GM12891 (cell line): Measurements from ENCODE around the gene KARS1.

Experiments
- POLR2AphosphoS5 ChIP-seq: IDR thresholded peaks from 2 replicates; pipeline ENCODE4 v1.6.1; 2011; ENCODE audit warnings: low read depth, low read length, control low read depth
- POU2F2 ChIP-seq: IDR thresholded peaks from 2 replicates; pipeline ENCODE4 v1.6.1; 2011; ENCODE audit warnings: low read depth, mild to moderate bottlenecking, control low read depth, low read length, moderate library complexity
- TAF1 ChIP-seq: IDR thresholded peaks from 2 replicates; pipeline ENCODE4 v1.6.1; 2011; ENCODE audit warnings: low read depth, low read length, control low read depth

- TF ChIP-seq POLR2AphosphoS5 (no peak), POU2F2 (no peak), TAF1 (no peak)
Observed at GRCh38 chr16:75603241-75603640, 44.2 kb downstream of the KARS1 start.
